H1 (cell line): ENCODE results near the gene KLHL2. TPM values are rescaled to one million over a fixed set of nuclear protein-coding genes. Genes with fewer than 3 reads are reported as not detected.

Experiments
- BRCA1 ChIP-seq: IDR thresholded peaks from 2 replicates; pipeline ENCODE4 v1.6.1; 2012; ENCODE audit warnings: low read depth, low read length, improper control_type of control experiment
- HDAC2 ChIP-seq, 2 experiments: fragments of 300-600 bp in 1 of 2; sonication (generic) in 1 of 2; IDR thresholded peaks; 2 replicates each; pipeline ENCODE4 v1.6.1; 2011 to 2012; ENCODE audit warnings: low read depth in 2 of 2, low read length in 2 of 2, mild to moderate bottlenecking in 2 of 2, moderate library complexity in 2 of 2, borderline replicate concordance in 1 of 2, inconsistent platforms in 1 of 2
- polyA plus RNA-seq, 7 experiments: library from polyadenylated mRNA; depleted of rRNA in 3 of 7; stranded (reverse) in 5 of 7; unstranded in 2 of 7; fragments of >200 nt in 5 of 7; fragments of 200-250 nt in 2 of 7; gene quantifications; 1 replicate in 5 of 7; 2 replicates in 1 of 7; 4 replicates in 1 of 7; pipeline versions ENCODE4 v1.2.1 to v1.2.3, GENCODE V29; 2011 to 2013; ENCODE audit warnings: missing spikeins in 2 of 7, mixed read lengths in 2 of 7
- total RNA-seq: library from RNA; stranded (reverse); fragmentation: NEBNext Ultra II Directional; extraction: Animal tissue kit (Norgen Biotek cat#: 25700); gene quantifications from 2 replicates; pipeline ENCODE4 v1.2.1, GENCODE V29; 2021

Gene KLHL2
- total and polyA plus RNA-seq, 2 of the 8 experiments (the other 6 are each of a cell fraction or from before 2014, with no cell fraction given) = 5.2 to 12.0 TPM

- TF ChIP-seq HDAC2 (IDR thresholded peaks at IDR 0.05; ENCODE audit: borderline replicate concordance in 1 of 2, low read depth in 2 of 2, low read length in 2 of 2) = no peak
- TF ChIP-seq BRCA1 = no peak
Observed at GRCh38 chr4:165299399-165300060, 92.2 kb downstream of the KLHL2 start (continued).
